H9 (cell line): ENCODE results near the gene ASCC2. TPM values are rescaled to one million over a fixed set of nuclear protein-coding genes. Genes with fewer than 3 reads are reported as not detected.
"Not testable (repeated sequence)": the region's sequence is repeated elsewhere in the genome, so short reads cannot be mapped to it uniquely, and the experiment has no call there.

Source experiments
- DNase-seq: peaks from one replicate; pipeline ENCODE4 v3.0.0-alpha.2; 2017
- H2AFZ ChIP-seq: one replicate; pipeline ENCODE4 v1.6.1; 2013; ENCODE audit warnings: mild to moderate bottlenecking, low read length, control low read depth, moderate library complexity
- H2AK5ac ChIP-seq: 2 replicates; pipeline ENCODE4 v1.6.1; 2013; ENCODE audit warnings: low read length, control low read depth, mixed read lengths; ENCODE audit not compliant: insufficient read length
- H2BK120ac ChIP-seq: one replicate; pipeline ENCODE4 v1.6.1; 2013; ENCODE audit warnings: low read depth, mild to moderate bottlenecking, low read length, control low read depth, inconsistent platforms; ENCODE audit not compliant: poor library complexity, severe bottlenecking
- H2BK12ac ChIP-seq: 2 replicates; pipeline ENCODE4 v1.6.1; 2013; ENCODE audit warnings: low read length, control low read depth, mixed read lengths, low read depth; ENCODE audit not compliant: insufficient read length
- H2BK15ac ChIP-seq: 2 replicates; pipeline ENCODE4 v1.6.1; 2013; ENCODE audit warnings: low read depth, low read length, control low read depth
- H2BK20ac ChIP-seq: one replicate; pipeline ENCODE4 v1.6.1; 2013; ENCODE audit warnings: low read depth, mild to moderate bottlenecking, low read length, control low read depth, inconsistent platforms; ENCODE audit not compliant: poor library complexity, severe bottlenecking
- H2BK5ac ChIP-seq: 2 replicates; pipeline ENCODE4 v1.6.1; 2013; ENCODE audit warnings: low read length, control low read depth, mixed read lengths; ENCODE audit not compliant: insufficient read length
- H3K14ac ChIP-seq: 2 replicates; pipeline ENCODE4 v1.6.1; 2013; ENCODE audit warnings: low read length, control low read depth; ENCODE audit not compliant: insufficient read depth
- H3K18ac ChIP-seq: 2 replicates; pipeline ENCODE4 v1.6.1; 2013; ENCODE audit warnings: low read depth, mild to moderate bottlenecking, mixed read lengths, low read length, control low read depth; ENCODE audit not compliant: insufficient read length
- H3K23ac ChIP-seq: 2 replicates; pipeline ENCODE4 v1.6.1; 2013; ENCODE audit warnings: low read length, control low read depth, mixed read lengths, low read depth; ENCODE audit not compliant: insufficient read length
- H3K23me2 ChIP-seq: 2 replicates; pipeline ENCODE4 v1.6.1; 2013; ENCODE audit warnings: low read depth, mild to moderate bottlenecking, mixed read lengths, low read length, control low read depth; ENCODE audit not compliant: insufficient read length, poor library complexity, severe bottlenecking
- H3K27ac ChIP-seq: 2 replicates; pipeline ENCODE4 v1.5.1; 2013; ENCODE audit warnings: low read length, control low read depth, mixed read lengths, low read depth; ENCODE audit not compliant: insufficient read length
- H3K27me3 ChIP-seq: 2 replicates; pipeline ENCODE4 v1.6.1; 2013; ENCODE audit warnings: low read length, control low read depth, inconsistent platforms; ENCODE audit not compliant: insufficient read depth
- H3K4ac ChIP-seq: 2 replicates; pipeline ENCODE4 v1.6.1; 2013; ENCODE audit warnings: low read depth, mild to moderate bottlenecking, control low read depth, inconsistent platforms, low read length, moderate library complexity
- H3K4me1 ChIP-seq: 2 replicates; pipeline ENCODE4 v1.6.1; 2013; ENCODE audit warnings: low read length, control low read depth, inconsistent platforms; ENCODE audit not compliant: insufficient read depth
- H3K4me2 ChIP-seq: 2 replicates; pipeline ENCODE4 v1.6.1; 2013; ENCODE audit warnings: low read length, control low read depth, mixed read lengths; ENCODE audit not compliant: insufficient read length, insufficient read depth
- H3K56ac ChIP-seq: 2 replicates; pipeline ENCODE4 v1.6.1; 2013; ENCODE audit warnings: low read depth, mild to moderate bottlenecking, mixed read lengths, low read length, control low read depth; ENCODE audit not compliant: insufficient read length
- H3K79me1 ChIP-seq: 2 replicates; pipeline ENCODE4 v1.6.1; 2013; ENCODE audit warnings: low read depth, mild to moderate bottlenecking, moderate library complexity, low read length, control low read depth, inconsistent platforms; ENCODE audit not compliant: insufficient read depth, poor library complexity, severe bottlenecking
- H3K79me2 ChIP-seq: 2 replicates; pipeline ENCODE4 v1.6.1; 2013; ENCODE audit warnings: low read length, control low read depth, inconsistent platforms; ENCODE audit not compliant: insufficient read depth
- H3K9ac ChIP-seq: 2 replicates; pipeline ENCODE4 v1.6.1; 2013; ENCODE audit warnings: low read length, control low read depth, mixed read lengths; ENCODE audit not compliant: insufficient read length; ENCODE audit errors: extremely low read depth
- H3K9me3 ChIP-seq: one replicate; pipeline ENCODE4 v1.6.1; 2013; ENCODE audit warnings: low read depth, low read length, inconsistent platforms; ENCODE audit not compliant: control insufficient read depth
- H3T11ph ChIP-seq: one replicate; pipeline ENCODE4 v1.6.1; 2013; ENCODE audit warnings: mild to moderate bottlenecking, low read length, control low read depth, inconsistent platforms
- H4K20me1 ChIP-seq: one replicate; pipeline ENCODE4 v1.6.1; 2013; ENCODE audit not compliant: control insufficient read depth, insufficient read length, insufficient read depth
- H4K5ac ChIP-seq: 2 replicates; pipeline ENCODE4 v1.6.1; 2013; ENCODE audit warnings: low read depth, mild to moderate bottlenecking, mixed read lengths, low read length, control low read depth; ENCODE audit not compliant: insufficient read length
- H4K8ac ChIP-seq: replicated peaks from 2 replicates; pipeline ENCODE4 v1.6.1; 2013; ENCODE audit warnings: low read length, control low read depth, mixed read lengths, low read depth; ENCODE audit not compliant: insufficient read length
- H4K91ac ChIP-seq: 2 replicates; pipeline ENCODE4 v1.6.1; 2013; ENCODE audit warnings: low read depth, mild to moderate bottlenecking, moderate library complexity, mixed read lengths, low read length, control low read depth; ENCODE audit not compliant: insufficient read length
- H3K27ac Mint-ChIP-seq, 3 experiments: 2 replicates in 2 of 3; 3 replicates in 1 of 3; pipeline ENCODE4 v1.8.0; 2020 to 2021; ENCODE audit warnings: mixed read lengths in 3 of 3, mild to moderate bottlenecking in 1 of 3, moderate library complexity in 1 of 3
- H3K27me3 Mint-ChIP-seq: 2 replicates; pipeline ENCODE4 v1.8.0; 2021; ENCODE audit warnings: low read depth, mild to moderate bottlenecking, moderate library complexity, mixed read lengths
- H3K36me3 Mint-ChIP-seq, 3 experiments: 2 replicates in 2 of 3; 3 replicates in 1 of 3; pipeline ENCODE4 v1.8.0; 2020 to 2021; ENCODE audit warnings: low read depth in 3 of 3, mixed read lengths in 3 of 3; ENCODE audit not compliant: insufficient read depth in 1 of 3
- H3K4me1 Mint-ChIP-seq, 2 experiments: 2 replicates each; pipeline ENCODE4 v1.8.0; 2020; ENCODE audit warnings: mixed read lengths in 2 of 2
- H3K4me3 Mint-ChIP-seq, 2 experiments: 2 replicates in 1 of 2; 3 replicates in 1 of 2; pipeline ENCODE4 v1.8.0; 2020 to 2021; ENCODE audit warnings: mild to moderate bottlenecking in 2 of 2, mixed read lengths in 2 of 2, moderate library complexity in 1 of 2
- H3K9me3 Mint-ChIP-seq, 2 experiments: 2 replicates in 1 of 2; 3 replicates in 1 of 2; pipeline ENCODE4 v1.8.0; 2020; ENCODE audit warnings: mild to moderate bottlenecking in 2 of 2, mixed read lengths in 2 of 2, moderate library complexity in 1 of 2
- WGBS: extraction: QIAGEN DNeasy Blood & Tissue Kit; methylation state at CpG from one replicate; pipeline ENCODE4 v1.1.7; 2013; ENCODE audit warnings: missing lambda C conversion rate, low lambda C conversion rate, mixed read lengths; ENCODE audit not compliant: insufficient read length; ENCODE audit errors: extremely low coverage; 5-methylcytosine and 5-hydroxymethylcytosine counted together
- total RNA-seq: library from RNA; stranded (reverse); gene quantifications from 2 replicates; pipeline ENCODE4 v1.2.1, GENCODE V29; 2021
- TF ChIP-seq, protein P1 (sequence below): fragments of 200-600 bp; sonication (generic); conservative IDR thresholded peaks from 3 replicates; pipeline ENCODE4 v1.8.0; 2021; ENCODE audit warnings: antibody characterized with exemption, mild to moderate bottlenecking

ASCC2 gene
- total RNA-seq, 1 experiment from 2014 or later = 48.2 TPM

DNA sequence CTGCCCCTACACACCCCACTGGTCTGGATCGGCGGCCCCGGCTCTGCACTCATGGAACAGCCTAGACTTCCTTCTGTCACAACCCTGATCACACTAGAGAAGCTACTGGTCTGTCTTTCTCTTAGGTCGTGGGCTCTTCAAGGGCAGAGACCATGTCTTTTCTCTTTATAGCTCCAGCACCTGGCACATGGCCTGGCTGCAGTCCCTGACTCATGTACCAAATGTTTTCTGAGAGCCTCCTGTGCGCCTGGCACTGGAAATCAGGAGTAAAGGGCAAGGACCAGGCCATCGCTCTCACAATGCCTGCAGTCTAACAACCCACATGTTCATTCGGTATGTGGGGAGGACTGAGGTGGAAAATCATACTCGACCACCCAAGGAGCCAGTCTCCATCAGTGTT lies 7.5 kb downstream of the ASCC2 start:
- Mint-ChIP-seq H3K36me3 (peaks cover 0 to 31% (median 18%) of the 10 kb centered on the region in 3 experiments; a peak in 6 of 7 replicates), H3K4me1 (no peaks in the 10 kb centered on the region), H3K27ac (peak overlapping the region in 2 of 3 experiments; percentile 12 to 27; a peak in 1 of 7 replicates), H3K27me3 (no peaks in the 10 kb centered on the region), H3K4me3 (no peak overlapping the region), H3K9me3 (no peaks in the 10 kb centered on the region)
- no peaks in the 10 kb centered on the region for H3K79me2 ChIP-seq
- H2AK5ac ChIP-seq = no peak overlapping the region
- H3K27ac ChIP-seq = no peak overlapping the region
- no peaks in the 10 kb centered on the region for H3K4me1 ChIP-seq
- H3K18ac ChIP-seq = no peak overlapping the region
- no peak overlapping the region for H4K8ac ChIP-seq
- no peak overlapping the region for H2BK5ac ChIP-seq
- H3K14ac ChIP-seq = no peak overlapping the region
- no peak overlapping the region for H2BK12ac ChIP-seq
- H3K79me1 ChIP-seq = no peaks in the 10 kb centered on the region
- peaks cover 3% of the 10 kb centered on the region for H4K20me1 ChIP-seq
- H3K4me2 ChIP-seq = no peak overlapping the region
- H4K91ac ChIP-seq = no peak overlapping the region
- H2AFZ ChIP-seq = no peak overlapping the region
- no peak overlapping the region for H2BK15ac ChIP-seq
- no peak overlapping the region for H2BK20ac ChIP-seq
- TF ChIP-seq, protein P1, sequence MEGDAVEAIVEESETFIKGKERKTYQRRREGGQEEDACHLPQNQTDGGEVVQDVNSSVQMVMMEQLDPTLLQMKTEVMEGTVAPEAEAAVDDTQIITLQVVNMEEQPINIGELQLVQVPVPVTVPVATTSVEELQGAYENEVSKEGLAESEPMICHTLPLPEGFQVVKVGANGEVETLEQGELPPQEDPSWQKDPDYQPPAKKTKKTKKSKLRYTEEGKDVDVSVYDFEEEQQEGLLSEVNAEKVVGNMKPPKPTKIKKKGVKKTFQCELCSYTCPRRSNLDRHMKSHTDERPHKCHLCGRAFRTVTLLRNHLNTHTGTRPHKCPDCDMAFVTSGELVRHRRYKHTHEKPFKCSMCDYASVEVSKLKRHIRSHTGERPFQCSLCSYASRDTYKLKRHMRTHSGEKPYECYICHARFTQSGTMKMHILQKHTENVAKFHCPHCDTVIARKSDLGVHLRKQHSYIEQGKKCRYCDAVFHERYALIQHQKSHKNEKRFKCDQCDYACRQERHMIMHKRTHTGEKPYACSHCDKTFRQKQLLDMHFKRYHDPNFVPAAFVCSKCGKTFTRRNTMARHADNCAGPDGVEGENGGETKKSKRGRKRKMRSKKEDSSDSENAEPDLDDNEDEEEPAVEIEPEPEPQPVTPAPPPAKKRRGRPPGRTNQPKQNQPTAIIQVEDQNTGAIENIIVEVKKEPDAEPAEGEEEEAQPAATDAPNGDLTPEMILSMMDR = no peak
- H3K27me3 ChIP-seq = no peaks in the 10 kb centered on the region
- no peaks in the 10 kb centered on the region for H3K9me3 ChIP-seq
- H3K56ac ChIP-seq = no peak overlapping the region
- no peak overlapping the region for H3K23ac ChIP-seq
- H2BK120ac ChIP-seq = no peak overlapping the region
- WGBS = no CpG with 5 or more reads among the region's 8 CpGs
- no peaks in the 10 kb centered on the region for H3K23me2 ChIP-seq
- no peak overlapping the region for H3T11ph ChIP-seq
- H4K5ac ChIP-seq = no peak overlapping the region
- H3K4ac ChIP-seq = no peak overlapping the region
- no peak overlapping the region for H3K9ac ChIP-seq
- DNase-seq = no peak

DNA sequence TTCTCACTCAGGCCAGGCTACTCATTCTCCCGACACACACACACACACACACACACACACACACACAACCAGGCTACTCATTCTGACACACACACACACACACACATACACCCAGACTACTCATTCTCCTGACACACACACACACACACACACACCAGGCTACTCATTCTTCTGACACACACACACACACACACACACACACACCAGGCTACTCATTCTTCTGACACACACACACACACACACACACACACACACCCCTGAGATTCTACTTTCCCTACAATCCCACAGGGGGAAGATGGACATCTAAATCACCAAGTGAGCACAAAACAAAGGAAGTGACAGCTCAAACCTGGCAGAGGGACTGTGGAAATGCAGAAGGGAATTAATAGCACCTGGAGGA lies 10.3 kb downstream of the ASCC2 start:
- not testable (repeated sequence) for H2BK20ac ChIP-seq, H3K4ac ChIP-seq, H2BK120ac ChIP-seq, H4K91ac ChIP-seq, H2BK15ac ChIP-seq, H3K56ac ChIP-seq, H3K9me3 ChIP-seq, H3K79me2 ChIP-seq, H4K20me1 ChIP-seq, H3K14ac ChIP-seq, H3K9me3 Mint-ChIP-seq, H2AK5ac ChIP-seq, H3K4me3 Mint-ChIP-seq, H4K8ac ChIP-seq, H3K79me1 ChIP-seq, H3K9ac ChIP-seq, H2AFZ ChIP-seq, H3K4me1 ChIP-seq, H4K5ac ChIP-seq, H3K27me3 ChIP-seq, H3K23ac ChIP-seq, H3K27ac ChIP-seq, H3K18ac ChIP-seq, H3K4me1 Mint-ChIP-seq, DNase-seq, H3K23me2 ChIP-seq, H3K27me3 Mint-ChIP-seq, H3T11ph ChIP-seq, H2BK5ac ChIP-seq, H2BK12ac ChIP-seq, H3K4me2 ChIP-seq
- H3K36me3 Mint-ChIP-seq = peaks cover 0 to 40% (median 31%) of the 10 kb centered on the region in 3 experiments; a peak in 5 of 7 replicates
- WGBS = no CpG with 5 or more reads among the region's 1 CpG
- peak overlapping the region in 2 of 3 experiments; percentile 23 to 37; a peak in 2 of 7 replicates for H3K27ac Mint-ChIP-seq
